ENCODE data around the gene AMBN.
"Not testable (repeated sequence)": the region's sequence is repeated elsewhere in the genome, so short reads cannot be mapped to it uniquely, and the experiment has no call there.

Gene AMBN

DNA sequence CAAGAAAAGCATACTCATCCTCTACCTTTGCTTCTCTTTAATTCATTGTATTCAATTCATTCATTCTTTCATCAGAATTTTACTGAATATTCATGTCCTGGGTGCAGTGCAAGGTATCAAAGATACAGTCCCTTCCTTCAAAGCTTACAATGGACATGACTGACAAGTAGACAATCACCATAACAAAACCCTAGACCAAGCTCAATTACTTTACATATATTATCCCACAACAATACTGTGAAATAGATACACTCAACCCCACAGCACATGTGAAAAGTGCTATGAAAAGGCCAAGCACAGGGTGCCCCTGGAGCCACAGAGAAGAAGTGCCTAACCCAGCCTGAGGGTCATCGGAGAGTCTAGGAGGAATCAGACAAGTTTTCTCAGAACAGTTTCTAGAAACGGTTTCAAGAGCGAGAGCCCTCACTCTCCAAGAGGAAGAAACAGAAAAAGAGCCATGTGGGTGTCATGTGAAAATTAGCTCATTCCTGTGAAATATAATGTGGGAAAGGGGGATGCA is 15.3 kb downstream of the AMBN start:
- DNase-seq (ENCODE audit: low read depth in 1 of 2, low spot score in 1 of 2) = no peak

- no peak for DNase-seq (ENCODE audit: low read depth in 1 of 2, low spot score in 1 of 2)
Observed at GRCh38 chr4:70608324-70608723, 16.3 kb downstream of the AMBN start.

DNA sequence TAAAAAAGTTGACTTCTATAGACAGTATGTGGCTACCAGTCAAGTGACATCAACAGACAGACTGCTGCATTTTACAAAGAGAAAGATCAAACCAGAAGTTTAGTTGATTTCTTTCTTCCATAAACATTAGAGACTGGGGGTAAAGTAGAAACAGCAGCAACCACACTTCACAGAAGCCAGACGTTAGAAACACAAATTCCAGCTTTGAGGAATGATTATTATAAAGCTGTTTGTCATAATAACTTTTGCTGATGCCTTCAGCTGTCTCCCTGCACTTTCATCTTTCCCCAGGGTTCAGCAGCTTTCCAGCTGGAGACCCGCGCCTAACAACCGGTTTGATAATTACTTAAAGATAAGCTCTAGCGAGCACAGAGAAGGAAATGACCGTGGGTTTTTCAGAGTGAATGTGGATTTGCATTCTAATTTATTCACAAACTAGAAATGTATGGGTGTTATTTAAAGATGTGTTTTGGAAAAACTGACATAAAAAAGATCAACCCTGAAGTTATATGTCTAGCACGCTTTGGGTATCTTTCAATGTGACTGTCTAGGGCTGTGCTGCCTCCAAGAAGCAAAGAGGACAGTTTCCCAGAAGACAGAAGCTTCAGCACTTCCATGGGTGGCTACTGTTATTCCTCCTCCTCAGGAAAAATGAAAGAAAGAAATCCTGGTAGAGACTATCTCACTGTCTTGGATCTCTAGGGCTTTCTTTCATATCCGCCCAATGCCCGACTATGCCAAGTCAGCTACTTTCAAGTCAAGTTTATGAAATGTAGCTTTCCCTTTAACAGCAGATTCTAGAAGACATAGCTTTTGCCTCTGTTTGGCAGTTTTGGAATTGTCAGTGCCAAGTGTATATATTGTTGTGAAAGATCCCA is 21.5 kb downstream of the AMBN start:
- no peak for DNase-seq (ENCODE audit: low read depth in 1 of 2, low spot score in 1 of 2)

DNA sequence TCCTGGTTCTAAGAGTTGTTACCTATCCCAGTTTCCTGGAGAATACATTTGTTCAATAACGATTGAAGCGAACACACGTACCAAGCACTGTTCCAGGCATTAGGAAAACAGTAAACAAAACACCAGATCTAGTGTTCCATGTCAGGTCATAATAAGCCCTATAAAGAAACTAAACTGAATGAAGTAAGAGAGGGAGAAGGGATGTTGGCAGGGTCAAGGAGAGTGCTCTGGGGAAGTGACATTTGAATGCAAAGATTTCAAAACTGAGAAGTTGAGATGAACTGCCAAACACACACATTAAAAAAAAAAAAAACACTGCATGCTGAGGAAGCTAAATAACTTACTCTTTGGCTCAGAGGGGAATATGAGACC is 22.1 kb downstream of the AMBN start:
- no peak for DNase-seq (ENCODE audit: low read depth in 1 of 2, low spot score in 1 of 2)

GRCh38 chr4:70619288-70619687 is 27.2 kb downstream of the AMBN start:
- DNase-seq (ENCODE audit: low read depth in 1 of 2, low spot score in 1 of 2) = no peak

GRCh38 chr4:70619778-70620177 is 27.7 kb downstream of the AMBN start:
- no peak for DNase-seq (ENCODE audit: low read depth in 1 of 2, low spot score in 1 of 2)

- DNase-seq (ENCODE audit: low read depth in 1 of 2, low spot score in 1 of 2) = no peak
Observed at GRCh38 chr4:70623323-70623722, 31.3 kb downstream of the AMBN start.

DNA sequence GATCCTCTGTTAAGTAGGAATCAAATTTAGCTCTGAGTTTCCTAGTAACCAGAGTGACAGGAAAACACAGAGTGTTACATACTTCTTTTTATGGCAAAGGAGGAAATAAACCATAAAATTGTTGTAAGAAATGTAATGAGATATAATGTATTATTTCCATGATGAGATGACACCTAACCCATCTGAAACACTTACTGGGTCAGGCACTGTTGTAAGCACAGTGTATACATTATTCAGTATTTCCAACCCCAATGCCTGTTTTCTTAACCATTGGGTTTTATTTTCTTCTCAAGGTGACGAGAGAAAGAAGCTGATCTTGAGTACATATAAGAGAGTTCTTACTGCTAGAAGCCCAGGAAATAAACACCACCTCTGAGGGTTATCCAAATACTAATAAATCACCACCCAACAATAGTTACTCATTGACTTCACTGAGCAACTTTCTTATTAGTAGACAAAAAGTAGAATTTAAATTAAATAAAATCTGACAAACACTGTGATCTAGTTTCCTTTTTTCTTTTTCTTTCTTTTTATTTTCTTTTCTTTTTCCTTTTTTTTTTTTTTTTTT is 32.3 kb downstream of the AMBN start:
- no peak for DNase-seq (ENCODE audit: low read depth in 1 of 2, low spot score in 1 of 2)

GRCh38 chr4:70627620-70628019 is 35.6 kb downstream of the AMBN start:
- no peak for DNase-seq (ENCODE audit: low read depth in 1 of 2, low spot score in 1 of 2)

DNA sequence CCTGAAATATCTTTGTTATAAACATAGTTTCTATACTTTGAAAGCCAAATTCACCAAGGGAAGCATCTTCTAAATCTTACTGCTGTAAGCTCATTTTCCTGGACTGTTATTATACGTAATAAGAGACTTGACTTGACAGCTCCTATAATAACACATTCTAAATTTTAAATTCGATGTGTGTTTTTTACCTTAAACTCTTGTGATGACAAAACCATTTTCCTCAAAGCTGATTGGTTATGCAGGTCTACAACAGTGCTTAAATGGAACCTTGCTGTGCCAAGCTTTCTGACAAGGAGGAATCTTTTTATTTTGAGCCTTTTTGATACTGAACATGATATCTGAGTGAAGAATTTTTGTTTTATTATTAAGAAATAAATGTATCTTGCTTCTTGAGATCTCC is 36.4 kb downstream of the AMBN start, which contains the start of gene ENAM:
Gene ENAM, plus strand, starts transcription at position 301 of the 400 bp plus-strand sequence. CDS start 757 bp downstream, outside the sequence.
- DNase-seq (ENCODE audit: low read depth in 1 of 2, low spot score in 1 of 2) = no peak

DNA sequence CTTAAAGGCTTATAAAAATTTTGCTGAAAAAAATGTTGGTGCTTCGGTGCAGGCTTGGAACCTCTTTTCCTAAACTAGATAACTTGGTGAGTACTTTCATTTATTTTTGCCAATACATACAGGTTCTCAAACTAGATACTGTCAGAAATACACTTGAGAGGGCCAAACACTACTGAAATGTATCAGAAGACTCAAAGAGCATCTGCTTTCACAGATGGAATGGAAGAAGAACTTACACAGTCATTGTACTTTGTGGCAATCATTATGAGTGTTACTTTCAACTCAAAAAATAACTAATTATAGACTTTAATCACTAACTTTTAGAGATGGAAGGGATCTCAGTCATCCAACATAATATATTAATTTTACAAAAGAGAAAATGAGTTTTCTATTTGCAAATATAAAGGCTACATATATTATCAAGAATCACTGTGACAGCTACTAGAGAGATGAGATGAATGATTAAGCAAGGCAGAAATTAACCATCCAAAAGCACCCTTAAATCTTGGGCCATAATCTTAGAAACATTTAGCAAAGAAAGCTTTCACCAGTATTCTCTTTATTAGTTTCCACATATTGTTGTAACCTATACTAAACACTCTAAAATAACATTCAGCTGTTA is 37.5 kb downstream of the AMBN start:
- no peak for DNase-seq (ENCODE audit: low read depth in 1 of 2, low spot score in 1 of 2)

DNA sequence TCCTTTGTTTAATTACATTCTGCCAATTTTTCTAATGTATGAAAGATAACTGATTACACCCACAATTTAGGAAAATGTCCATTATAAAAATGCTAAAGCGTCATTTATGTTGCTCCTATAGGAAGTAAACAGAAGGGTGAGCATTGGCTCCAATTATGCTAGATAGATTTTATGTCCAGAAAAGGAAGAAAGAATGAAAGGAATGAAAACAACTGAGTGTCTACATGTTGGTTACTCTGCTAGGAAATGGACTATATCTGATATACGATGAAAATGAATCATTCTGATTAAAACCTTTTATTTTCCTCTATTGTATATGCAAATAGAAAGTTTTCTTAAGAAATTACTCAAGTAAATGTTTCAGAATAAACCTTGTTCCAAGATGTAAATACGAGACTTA is 38.1 kb downstream of the AMBN start:
- DNase-seq (ENCODE audit: low read depth in 1 of 2, low spot score in 1 of 2) = no peak

DNA sequence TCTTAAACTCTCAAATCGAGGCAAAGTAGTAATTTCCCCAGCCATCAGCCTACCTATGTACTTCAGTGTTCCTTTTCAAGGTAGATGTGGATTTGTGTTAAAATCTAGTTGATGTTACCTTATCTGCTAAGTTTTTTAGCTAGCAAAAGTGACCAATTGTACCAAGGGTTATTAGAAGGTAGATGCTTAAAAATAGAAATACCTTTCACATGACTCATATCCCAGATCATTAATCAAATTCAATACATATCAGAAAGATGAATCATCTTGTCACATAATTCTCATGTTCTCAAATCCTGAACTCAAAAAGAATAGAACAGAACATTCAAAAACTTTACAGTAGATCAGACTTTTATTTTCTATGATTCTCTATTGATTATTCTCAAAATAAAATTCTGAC is 40.0 kb downstream of the AMBN start:
- DNase-seq (ENCODE audit: low read depth in 1 of 2, low spot score in 1 of 2) = no peak

DNA sequence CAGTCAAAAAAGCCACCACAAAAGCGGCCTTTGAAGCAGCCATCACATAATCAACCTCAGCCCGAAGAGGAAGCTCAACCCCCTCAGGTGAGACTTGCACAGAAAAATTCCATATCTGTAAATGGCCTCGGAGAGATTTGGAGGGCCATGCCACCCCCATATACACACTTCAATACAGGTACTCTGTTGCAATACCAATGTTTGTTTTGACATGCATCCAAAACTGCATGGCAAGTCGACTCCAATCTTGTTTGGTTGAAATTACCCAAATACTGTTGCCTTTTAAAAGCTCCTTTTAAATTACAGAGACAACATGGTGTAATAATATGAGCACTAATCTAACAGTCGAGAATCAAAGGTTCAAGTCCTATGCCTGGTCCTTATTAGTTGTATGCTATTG is 42.4 kb downstream of the AMBN start:
- no peak for DNase-seq (ENCODE audit: low read depth in 1 of 2, low spot score in 1 of 2)

- DNase-seq (ENCODE audit: low read depth in 1 of 2, low spot score in 1 of 2) = no peak
Observed at GRCh38 chr4:70637239-70637913, 45.3 kb downstream of the AMBN start.

DNA sequence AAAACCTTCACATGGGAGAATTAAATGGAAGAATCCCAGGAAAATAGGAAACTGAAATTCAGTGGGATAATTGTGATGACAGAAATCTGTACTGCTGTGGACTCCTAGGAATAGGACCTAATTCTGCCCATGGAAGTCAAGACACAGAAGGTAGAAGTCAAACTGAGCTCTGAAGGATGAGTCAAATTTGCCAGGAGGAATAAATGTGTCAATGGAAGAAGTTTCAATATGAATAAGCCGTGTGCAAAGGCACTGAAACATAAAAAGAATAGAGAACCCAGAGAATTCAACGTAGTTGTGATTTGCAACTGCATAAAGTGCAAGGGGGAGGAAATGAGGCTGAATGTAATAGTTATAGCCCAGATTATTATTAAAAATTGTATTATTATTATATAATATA is 48.1 kb downstream of the AMBN start:
- DNase-seq (ENCODE audit: low read depth in 1 of 2, low spot score in 1 of 2) = no peak

DNA sequence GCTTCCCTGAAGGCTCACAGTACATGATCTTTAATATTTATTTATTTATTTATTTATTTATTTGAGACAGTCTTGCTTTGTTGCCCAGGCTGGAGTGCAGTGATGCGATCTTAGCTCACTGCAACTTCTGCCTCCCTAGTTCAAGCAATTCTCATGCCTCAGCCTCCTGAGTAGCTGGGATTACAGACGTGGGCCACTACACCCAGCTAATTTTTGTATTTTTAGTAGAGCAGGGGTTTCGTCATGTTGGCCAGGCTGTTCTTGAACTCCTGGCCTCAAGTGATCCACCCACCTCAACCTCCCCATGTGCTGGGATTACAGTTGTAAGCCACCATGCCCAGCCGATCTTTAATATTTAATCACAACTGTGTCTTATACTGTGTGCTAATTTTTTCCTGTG is 58.7 kb downstream of the AMBN start:
- not testable (repeated sequence) for DNase-seq (ENCODE audit: low read depth in 1 of 2, low spot score in 1 of 2)

- no peak for DNase-seq (ENCODE audit: low read depth in 1 of 2, low spot score in 1 of 2)
Observed at GRCh38 chr4:70651864-70652506, 59.9 kb downstream of the AMBN start.

DNA sequence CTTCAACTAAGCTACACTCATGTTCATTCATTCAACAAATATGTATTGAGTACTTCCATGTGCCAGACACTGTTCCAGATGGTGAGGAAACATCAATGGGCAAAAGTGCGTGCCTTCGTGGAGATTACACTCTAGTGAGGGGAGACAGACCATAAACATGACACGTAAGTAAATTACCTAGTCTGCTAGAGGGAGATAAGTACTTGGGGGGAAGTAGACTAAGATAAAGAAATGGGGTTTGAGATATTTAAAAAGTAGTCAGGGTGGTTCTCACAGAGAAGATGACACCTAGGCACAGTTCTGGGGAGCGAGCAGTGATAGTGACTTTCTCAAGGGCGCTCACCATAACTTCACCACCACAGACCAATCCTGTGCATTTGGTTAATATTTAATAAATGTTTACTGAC is 62.6 kb downstream of the AMBN start:
- no peak for DNase-seq (ENCODE audit: low read depth in 1 of 2, low spot score in 1 of 2)
